ENCODE results near the gene JAK1.

The JAK1 gene

DNA sequence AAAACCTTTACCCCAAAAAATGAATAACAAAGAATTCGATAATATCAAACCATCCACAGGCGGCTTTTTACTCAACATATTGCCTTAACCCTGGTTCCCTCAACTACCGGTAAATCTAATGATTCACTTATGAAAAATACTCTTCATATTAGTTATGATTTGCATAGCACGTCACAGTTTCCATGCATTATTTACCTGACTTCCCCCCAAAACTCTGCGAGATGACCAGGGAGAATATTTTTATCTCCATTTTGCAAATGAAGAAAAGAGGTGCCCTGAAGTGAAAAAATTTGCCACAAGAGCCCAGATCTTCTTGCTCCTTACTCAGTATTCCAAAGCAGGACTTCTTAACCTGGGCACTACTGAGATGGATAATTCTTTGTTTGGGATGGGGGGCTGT, 2.9 kb downstream of the JAK1 start:
- H3K23ac ChIP-seq (ENCODE audit: low read length in 2 of 2), result no peak overlapping the region
- H2BK12ac ChIP-seq (ENCODE audit: low read length in 2 of 2), result no peak overlapping the region
- H3K4me3 ChIP-seq (ENCODE audit: insufficient read depth in 1 of 2, low read depth in 1 of 2, low read length in 2 of 2), result peak overlapping the region in 1 of 2 experiments; percentile 96

DNA sequence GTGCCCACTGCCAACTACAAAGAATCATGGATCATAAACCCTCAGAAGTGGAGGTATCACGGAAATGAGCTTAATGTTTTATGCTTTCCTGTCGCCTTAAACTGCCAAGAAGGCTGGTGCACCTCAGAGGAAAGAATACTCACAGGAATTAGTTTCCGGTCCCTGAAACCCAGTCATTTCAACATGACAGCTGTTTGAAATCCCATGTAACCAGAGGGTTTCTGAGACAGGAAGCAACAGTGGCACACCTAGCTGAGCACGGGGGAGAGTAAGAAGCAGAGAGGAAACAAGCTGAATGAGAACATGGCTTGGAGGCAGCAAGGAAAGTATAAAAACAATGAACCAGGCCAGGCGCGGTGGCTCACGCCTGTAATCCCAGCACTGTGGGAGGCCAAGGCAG, 3.9 kb downstream of the JAK1 start:
- Histone ChIP-seq H4K91ac (ENCODE audit: low read length) (no peak overlapping the region), H2AK5ac (ENCODE audit: low read length, severe bottlenecking) (no peak overlapping the region), H3K27ac (ENCODE audit: low read length, poor library complexity, severe bottlenecking) (no peak overlapping the region), H3K4me2 (ENCODE audit: low read length, poor library complexity, severe bottlenecking) (no peak overlapping the region), H2AFZ (ENCODE audit: low read depth, low read length) (no peak overlapping the region), H3K9ac (ENCODE audit: low read length) (no peak overlapping the region), H3K27me3 (ENCODE audit: control insufficient read depth in 1 of 2, insufficient read depth in 1 of 2, low read length in 2 of 2) (no peaks in the 10 kb centered on the region), H3K4me3 (ENCODE audit: insufficient read depth in 1 of 2, low read depth in 1 of 2, low read length in 2 of 2) (no peak overlapping the region), H3K14ac (ENCODE audit: low read length in 2 of 2) (no peak overlapping the region), H2BK15ac (ENCODE audit: low read depth, poor library complexity, severe bottlenecking) (no peak overlapping the region), H3K79me1 (replicated peaks; ENCODE audit: low read length, poor library complexity, severe bottlenecking) (peaks cover 14% of the 10 kb centered on the region), H3K4me1 (ENCODE audit: control insufficient read depth, insufficient read depth, low read depth, low read length) (peaks cover 3% of the 10 kb centered on the region), H4K8ac (ENCODE audit: low read length) (peak overlapping the region; percentile 42), H3K36me3 (ENCODE audit: control insufficient read depth in 1 of 2, insufficient read depth in 2 of 2, low read depth in 1 of 2, low read length in 2 of 2) (no peaks in the 10 kb centered on the region), H2BK120ac (ENCODE audit: low read depth, low read length) (no peak overlapping the region), H2BK5ac (ENCODE audit: low read depth, low read length, poor library complexity, severe bottlenecking) (no peak overlapping the region), H3K18ac (ENCODE audit: low read depth in 1 of 2, low read length in 2 of 2) (no peak overlapping the region), H3K9me3 (ENCODE audit: control insufficient read depth, low read length) (no peaks in the 10 kb centered on the region), H2BK12ac (ENCODE audit: low read length in 2 of 2) (no peak overlapping the region), H3K4ac (ENCODE audit: low read depth in 1 of 2, low read length in 2 of 2) (no peak overlapping the region), H3K23ac (ENCODE audit: low read length in 2 of 2) (no peak overlapping the region)
- WGBS, result 74% methylated on average over 7 of the region's 7 CpGs
- no peak for DNase-seq

More for the DNA sequence above, 2.9 kb downstream of the JAK1 start:
- Histone ChIP-seq H3K27ac (ENCODE audit: low read length, poor library complexity, severe bottlenecking) (no peak overlapping the region), H3K36me3 (ENCODE audit: control insufficient read depth in 1 of 2, insufficient read depth in 2 of 2, low read depth in 1 of 2, low read length in 2 of 2) (no peaks in the 10 kb centered on the region), H4K8ac (ENCODE audit: low read length) (no peak overlapping the region), H2AK5ac (ENCODE audit: low read length, severe bottlenecking) (no peak overlapping the region), H3K27me3 (ENCODE audit: control insufficient read depth in 1 of 2, insufficient read depth in 1 of 2, low read length in 2 of 2) (no peaks in the 10 kb centered on the region), H3K4me2 (ENCODE audit: low read length, poor library complexity, severe bottlenecking) (no peak overlapping the region), H2BK15ac (ENCODE audit: low read depth, poor library complexity, severe bottlenecking) (no peak overlapping the region), H3K18ac (ENCODE audit: low read depth in 1 of 2, low read length in 2 of 2) (no peak overlapping the region), H3K79me1 (replicated peaks; ENCODE audit: low read length, poor library complexity, severe bottlenecking) (peaks cover 11% of the 10 kb centered on the region), H2AFZ (ENCODE audit: low read depth, low read length) (no peak overlapping the region), H3K9me3 (ENCODE audit: control insufficient read depth, low read length) (no peaks in the 10 kb centered on the region), H2BK5ac (ENCODE audit: low read depth, low read length, poor library complexity, severe bottlenecking) (no peak overlapping the region), H4K91ac (ENCODE audit: low read length) (no peak overlapping the region), H3K14ac (ENCODE audit: low read length in 2 of 2) (no peak overlapping the region), H3K9ac (ENCODE audit: low read length) (no peak overlapping the region), H3K4me1 (ENCODE audit: control insufficient read depth, insufficient read depth, low read depth, low read length) (peaks cover 3% of the 10 kb centered on the region), H3K4ac (ENCODE audit: low read depth in 1 of 2, low read length in 2 of 2) (no peak overlapping the region), H2BK120ac (ENCODE audit: low read depth, low read length) (no peak overlapping the region)
- DNase-seq, result no peak
- 100% methylated on average over 5 of the region's 5 CpGs for WGBS

DNA sequence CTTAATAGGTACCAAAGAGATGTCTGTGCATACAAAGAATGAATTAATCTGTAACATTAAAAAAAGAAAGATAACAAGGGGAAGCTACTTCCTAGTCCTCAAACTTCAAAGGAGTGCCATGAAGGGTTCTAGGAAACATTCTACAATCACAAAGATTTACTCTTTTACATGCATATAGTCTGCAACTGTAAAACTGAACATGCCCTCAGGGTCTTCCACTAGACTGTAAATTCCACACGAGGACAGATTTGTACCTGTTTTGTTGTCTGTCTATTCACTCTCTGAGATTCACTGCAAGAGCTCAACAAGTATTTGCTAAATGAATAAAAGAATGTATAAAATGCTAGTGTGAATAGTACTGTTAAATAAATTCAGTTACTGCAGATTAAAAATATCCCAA, 4.4 kb downstream of the JAK1 start:
- Histone ChIP-seq H3K27ac (ENCODE audit: low read length, poor library complexity, severe bottlenecking) (no peak overlapping the region), H2BK5ac (ENCODE audit: low read depth, low read length, poor library complexity, severe bottlenecking) (no peak overlapping the region), H3K14ac (ENCODE audit: low read length in 2 of 2) (no peak overlapping the region), H3K4me2 (ENCODE audit: low read length, poor library complexity, severe bottlenecking) (no peak overlapping the region), H4K8ac (ENCODE audit: low read length) (no peak overlapping the region), H3K4ac (ENCODE audit: low read depth in 1 of 2, low read length in 2 of 2) (no peak overlapping the region), H2AK5ac (ENCODE audit: low read length, severe bottlenecking) (no peak overlapping the region), H3K9me3 (ENCODE audit: control insufficient read depth, low read length) (no peaks in the 10 kb centered on the region), H3K9ac (ENCODE audit: low read length) (no peak overlapping the region), H4K91ac (ENCODE audit: low read length) (no peak overlapping the region), H3K36me3 (ENCODE audit: control insufficient read depth in 1 of 2, insufficient read depth in 2 of 2, low read depth in 1 of 2, low read length in 2 of 2) (no peaks in the 10 kb centered on the region), H3K27me3 (ENCODE audit: control insufficient read depth in 1 of 2, insufficient read depth in 1 of 2, low read length in 2 of 2) (no peaks in the 10 kb centered on the region), H3K18ac (ENCODE audit: low read depth in 1 of 2, low read length in 2 of 2) (no peak overlapping the region), H3K4me1 (ENCODE audit: control insufficient read depth, insufficient read depth, low read depth, low read length) (peaks cover 6% of the 10 kb centered on the region), H2BK15ac (ENCODE audit: low read depth, poor library complexity, severe bottlenecking) (no peak overlapping the region), H3K79me1 (replicated peaks; ENCODE audit: low read length, poor library complexity, severe bottlenecking) (peaks cover 16% of the 10 kb centered on the region), H2AFZ (ENCODE audit: low read depth, low read length) (no peak overlapping the region), H3K23ac (ENCODE audit: low read length in 2 of 2) (no peak overlapping the region), H2BK120ac (ENCODE audit: low read depth, low read length) (no peak overlapping the region), H3K4me3 (ENCODE audit: insufficient read depth in 1 of 2, low read depth in 1 of 2, low read length in 2 of 2) (no peak overlapping the region), H2BK12ac (ENCODE audit: low read length in 2 of 2) (no peak overlapping the region)
- no CpG with 5 or more reads among the region's 1 CpG for WGBS
- no peak for DNase-seq

DNA sequence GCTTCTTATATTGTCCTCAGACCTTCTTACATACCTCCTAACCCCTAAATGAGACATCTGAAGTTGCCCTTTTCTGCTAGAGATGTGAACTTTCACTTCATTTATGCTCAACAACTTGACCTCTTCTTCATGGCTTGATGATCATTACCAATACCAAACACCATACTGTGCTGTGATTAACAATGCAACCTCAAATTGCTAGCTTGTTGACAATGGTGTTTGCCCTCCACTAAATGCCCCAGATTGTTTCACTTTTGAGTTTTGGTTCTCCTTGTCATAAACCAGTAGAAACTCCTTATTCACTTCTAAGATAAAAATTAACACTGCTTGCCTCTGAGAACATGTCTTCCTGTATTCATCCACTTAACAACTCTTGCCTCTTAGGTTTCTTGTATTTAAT, 5.6 kb downstream of the JAK1 start:
- Histone ChIP-seq H3K14ac (ENCODE audit: low read length in 2 of 2) (no peak overlapping the region), H3K4me2 (ENCODE audit: low read length, poor library complexity, severe bottlenecking) (no peak overlapping the region), H2AFZ (ENCODE audit: low read depth, low read length) (no peak overlapping the region), H3K4me1 (ENCODE audit: control insufficient read depth, insufficient read depth, low read depth, low read length) (peaks cover 10% of the 10 kb centered on the region), H3K79me1 (replicated peaks; ENCODE audit: low read length, poor library complexity, severe bottlenecking) (peaks cover 21% of the 10 kb centered on the region), H3K18ac (ENCODE audit: low read depth in 1 of 2, low read length in 2 of 2) (no peak overlapping the region), H2AK5ac (ENCODE audit: low read length, severe bottlenecking) (no peak overlapping the region), H4K8ac (ENCODE audit: low read length) (no peak overlapping the region), H3K4ac (ENCODE audit: low read depth in 1 of 2, low read length in 2 of 2) (no peak overlapping the region), H3K4me3 (ENCODE audit: insufficient read depth in 1 of 2, low read depth in 1 of 2, low read length in 2 of 2) (no peak overlapping the region), H3K27ac (ENCODE audit: low read length, poor library complexity, severe bottlenecking) (no peak overlapping the region), H3K27me3 (ENCODE audit: control insufficient read depth in 1 of 2, insufficient read depth in 1 of 2, low read length in 2 of 2) (no peaks in the 10 kb centered on the region), H2BK5ac (ENCODE audit: low read depth, low read length, poor library complexity, severe bottlenecking) (no peak overlapping the region), H2BK12ac (ENCODE audit: low read length in 2 of 2) (no peak overlapping the region), H2BK15ac (ENCODE audit: low read depth, poor library complexity, severe bottlenecking) (no peak overlapping the region), H3K9ac (ENCODE audit: low read length) (no peak overlapping the region), H3K9me3 (ENCODE audit: control insufficient read depth, low read length) (no peaks in the 10 kb centered on the region), H2BK120ac (ENCODE audit: low read depth, low read length) (no peak overlapping the region), H3K36me3 (ENCODE audit: control insufficient read depth in 1 of 2, insufficient read depth in 2 of 2, low read depth in 1 of 2, low read length in 2 of 2) (no peaks in the 10 kb centered on the region), H3K23ac (ENCODE audit: low read length in 2 of 2) (no peak overlapping the region), H4K91ac (ENCODE audit: low read length) (no peak overlapping the region)
- no peak for DNase-seq

Data from mesenchymal stem cell (in vitro differentiated cells and primary cell).